Liver (tissue), 9 donors: ENCODE data around the gene ARHGEF4. TPM values are rescaled to one million over a fixed set of nuclear protein-coding genes. Genes with fewer than 3 reads are reported as not detected.

Source experiments
- DNase-seq: peaks from one replicate; pipeline ENCODE4 v3.0.0-alpha.2; 2017; ENCODE audit warnings: low spot score
- H3K27ac ChIP-seq, 2 donors: one replicate each; pipeline ENCODE4 v1.7.0; 2013; ENCODE audit warnings: inconsistent platforms in 2 of 2, low read length in 2 of 2, control low read depth in 1 of 2, low read depth in 1 of 2, mild to moderate bottlenecking in 1 of 2
- H3K27me3 ChIP-seq, 4 donors: one replicate each; pipeline versions ENCODE4 v1.6.1 to v1.7.0; 2013; ENCODE audit warnings: low read length in 3 of 4, inconsistent platforms in 1 of 4, mild to moderate bottlenecking in 1 of 4, moderate library complexity in 1 of 4; ENCODE audit not compliant: control insufficient read depth in 4 of 4, insufficient read depth in 4 of 4
- H3K36me3 ChIP-seq, 4 donors: one replicate each; pipeline versions ENCODE4 v1.6.1 to v1.7.0; 2013; ENCODE audit warnings: low read length in 3 of 4, mild to moderate bottlenecking in 3 of 4, low read depth in 1 of 4, moderate library complexity in 1 of 4; ENCODE audit not compliant: control insufficient read depth in 4 of 4, insufficient read depth in 3 of 4
- H3K4me1 ChIP-seq, 4 donors: one replicate each; pipeline versions ENCODE4 v1.6.1 to v1.7.0; 2013; ENCODE audit warnings: low read length in 3 of 4, mild to moderate bottlenecking in 3 of 4, moderate library complexity in 1 of 4; ENCODE audit not compliant: control insufficient read depth in 4 of 4, insufficient read depth in 4 of 4
- H3K4me3 ChIP-seq, 3 donors: one replicate each; pipeline versions ENCODE4 v1.6.1 to v1.7.0; 2013; ENCODE audit warnings: low read length in 3 of 3, control low read depth in 1 of 3, low read depth in 1 of 3, mild to moderate bottlenecking in 1 of 3
- H3K9ac ChIP-seq, 2 donors: one replicate each; pipeline ENCODE4 v1.7.0; 2013; ENCODE audit warnings: low read length in 2 of 2, mild to moderate bottlenecking in 2 of 2, moderate library complexity in 2 of 2, control low read depth in 1 of 2, low read depth in 1 of 2
- H3K9me3 ChIP-seq, 4 donors: one replicate each; pipeline versions ENCODE4 v1.6.1 to v1.7.0; 2013; ENCODE audit warnings: low read length in 3 of 4; ENCODE audit not compliant: control insufficient read depth in 4 of 4
- EGR1 ChIP-seq, 2 donors: IDR thresholded peaks; 2 replicates each; pipeline ENCODE4 v1.6.1; 2016 to 2018; ENCODE audit warnings: antibody characterized with exemption in 2 of 2, low read depth in 2 of 2
- FOXA1 ChIP-seq: IDR thresholded peaks from 2 replicates; pipeline ENCODE4 v1.6.1; 2016; ENCODE audit warnings: antibody characterized with exemption
- FOXA2 ChIP-seq: IDR thresholded peaks from 2 replicates; pipeline ENCODE4 v1.6.1; 2016; ENCODE audit warnings: antibody characterized with exemption
- GABPA ChIP-seq, 2 donors: IDR thresholded peaks in 1 of 2; conservative IDR thresholded peaks in 1 of 2; 2 replicates each; pipeline ENCODE4 v1.6.1; 2016; ENCODE audit warnings: antibody characterized with exemption in 2 of 2, mild to moderate bottlenecking in 1 of 2, moderate library complexity in 1 of 2
- HNF4A ChIP-seq, 2 donors: conservative IDR thresholded peaks; 2 replicates each; pipeline ENCODE4 v1.6.1; 2016; ENCODE audit warnings: antibody characterized with exemption in 2 of 2, mild to moderate bottlenecking in 2 of 2
- HNF4G ChIP-seq: IDR thresholded peaks from 2 replicates; pipeline ENCODE4 v1.6.1; 2016; ENCODE audit warnings: antibody characterized with exemption
- JUND ChIP-seq, 2 donors: IDR thresholded peaks; 2 replicates each; pipeline ENCODE4 v1.6.1; 2016; ENCODE audit warnings: antibody characterized with exemption in 2 of 2
- NR2F2 ChIP-seq: IDR thresholded peaks from 2 replicates; pipeline ENCODE4 v1.6.1; 2016; ENCODE audit warnings: antibody characterized with exemption
- RAD21 ChIP-seq, 2 donors: IDR thresholded peaks; 2 replicates each; pipeline ENCODE4 v1.6.1; 2016; ENCODE audit warnings: antibody characterized with exemption in 2 of 2, mild to moderate bottlenecking in 2 of 2
- RXRA ChIP-seq, 2 donors: IDR thresholded peaks; 2 replicates each; pipeline ENCODE4 v1.6.1; 2017 to 2018; ENCODE audit warnings: antibody characterized with exemption in 2 of 2, mild to moderate bottlenecking in 1 of 2
- SP1 ChIP-seq: IDR thresholded peaks from 2 replicates; pipeline ENCODE4 v1.6.1; 2018; ENCODE audit warnings: antibody characterized with exemption, mild to moderate bottlenecking
- TAF1 ChIP-seq: conservative IDR thresholded peaks from 2 replicates; pipeline ENCODE4 v1.6.1; 2016; ENCODE audit warnings: antibody characterized with exemption, mild to moderate bottlenecking
- YY1 ChIP-seq: IDR thresholded peaks from 2 replicates; pipeline ENCODE4 v1.6.1; 2016; ENCODE audit warnings: antibody characterized with exemption, mild to moderate bottlenecking
- WGBS: extraction: QIAGEN DNeasy Blood & Tissue Kit; methylation state at CpG from one replicate; pipeline ENCODE4 v1.1.7; 2013; 5-methylcytosine and 5-hydroxymethylcytosine counted together
- polyA plus RNA-seq, 2 donors: library from polyadenylated mRNA; stranded (reverse) in 1 of 2; unstranded in 1 of 2; fragments of 200-250 nt in 1 of 2; fragments of >200 nt in 1 of 2; fragmentation: Nextera tagmentation in 1 of 2; extraction: Ambion mirVana in 1 of 2; gene quantifications; one replicate each; pipeline versions ENCODE4 v1.2.1 to v1.2.3, GENCODE V29; 2013 to 2015
- total RNA-seq, 2 donors: library from RNA; depleted of rRNA; stranded (reverse); fragments of >200 nt; gene quantifications; one replicate each; pipeline ENCODE4 v1.2.3, GENCODE V29; 2014
- TF ChIP-seq, protein P1 (sequence below): IDR thresholded peaks from 2 replicates; pipeline ENCODE4 v1.6.1; 2016; ENCODE audit warnings: antibody characterized with exemption
- TF ChIP-seq, protein P2 (sequence below): fragments of 150-350 bp; IDR thresholded peaks from 2 replicates; pipeline ENCODE4 v1.5.1; 2017; ENCODE audit warnings: improper control_type of control experiment, low read depth, low read length; ENCODE audit not compliant: missing input control
- TF ChIP-seq, protein P3 (sequence below): IDR thresholded peaks from 2 replicates; pipeline ENCODE4 v1.6.1; 2016; ENCODE audit warnings: antibody characterized with exemption, mild to moderate bottlenecking
- TF ChIP-seq, protein P4 (sequence below): IDR thresholded peaks from 2 replicates; pipeline ENCODE4 v1.6.1; 2016; ENCODE audit warnings: antibody characterized with exemption
- TF ChIP-seq, protein P5 (sequence below): IDR thresholded peaks from 2 replicates; pipeline ENCODE4 v1.6.1; 2016; ENCODE audit warnings: antibody characterized with exemption
- donor health status: healthy.
- donor health status: healthy.
- donor health status: healthy.
- donor health status: healthy.
- donor health status: healthy.

The ARHGEF4 gene
- total and polyA plus RNA-seq, 4 donors: 0.08 TPM; not detected in 2

DNA sequence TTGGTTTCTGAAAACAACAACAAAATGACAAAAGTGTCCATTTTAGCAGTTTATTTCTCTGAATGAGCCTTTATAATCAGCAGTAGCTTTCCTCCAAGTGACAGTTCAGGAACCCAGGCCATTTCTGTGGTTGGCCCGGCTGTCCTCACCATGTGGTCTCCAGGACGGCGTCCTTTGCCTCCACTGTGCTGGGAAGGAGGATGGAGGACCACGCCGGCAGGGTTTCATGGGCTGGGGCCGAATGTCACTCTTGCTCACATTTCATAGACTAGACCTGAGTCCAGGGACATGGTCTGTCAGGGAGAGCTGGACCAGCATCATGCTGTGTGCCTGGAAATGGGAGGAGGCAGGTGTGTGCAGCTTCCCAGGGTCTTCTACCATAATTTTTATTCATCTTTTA, 50.9 kb downstream of the ARHGEF4 start:
- DNase-seq: no peak
- WGBS: 84% methylated on average over 6 of the region's 6 CpGs

More for the DNA sequence above, 50.9 kb downstream of the ARHGEF4 start:
- H3K4me1 ChIP-seq: peaks cover 0 to 2% (median 0%) of the 10 kb centered on the region in 4 donors
- no peak overlapping the region for H3K4me3 ChIP-seq
- no peak overlapping the region for H3K27ac ChIP-seq
- H3K27me3 ChIP-seq: no peaks in the 10 kb centered on the region
- TF ChIP-seq GABPA (IDR thresholded peaks at IDR 0.05 in 1 of 2, conservative IDR thresholded peaks at IDR 0.05 in 1 of 2): no peak
- no peak for TF ChIP-seq EGR1 (IDR thresholded peaks at IDR 0.05; ENCODE audit: low read depth in 2 of 2)
- TF ChIP-seq HNF4A (conservative IDR thresholded peaks at IDR 0.05): no peak
- TF ChIP-seq, protein P1, sequence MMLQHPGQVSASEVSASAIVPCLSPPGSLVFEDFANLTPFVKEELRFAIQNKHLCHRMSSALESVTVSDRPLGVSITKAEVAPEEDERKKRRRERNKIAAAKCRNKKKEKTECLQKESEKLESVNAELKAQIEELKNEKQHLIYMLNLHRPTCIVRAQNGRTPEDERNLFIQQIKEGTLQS: no peak
- no peak for TF ChIP-seq YY1
- no peak for TF ChIP-seq TAF1
- TF ChIP-seq FOXA1: no peak
- TF ChIP-seq SP1: no peak
- no peak for TF ChIP-seq HNF4G
- TF ChIP-seq, protein P2, sequence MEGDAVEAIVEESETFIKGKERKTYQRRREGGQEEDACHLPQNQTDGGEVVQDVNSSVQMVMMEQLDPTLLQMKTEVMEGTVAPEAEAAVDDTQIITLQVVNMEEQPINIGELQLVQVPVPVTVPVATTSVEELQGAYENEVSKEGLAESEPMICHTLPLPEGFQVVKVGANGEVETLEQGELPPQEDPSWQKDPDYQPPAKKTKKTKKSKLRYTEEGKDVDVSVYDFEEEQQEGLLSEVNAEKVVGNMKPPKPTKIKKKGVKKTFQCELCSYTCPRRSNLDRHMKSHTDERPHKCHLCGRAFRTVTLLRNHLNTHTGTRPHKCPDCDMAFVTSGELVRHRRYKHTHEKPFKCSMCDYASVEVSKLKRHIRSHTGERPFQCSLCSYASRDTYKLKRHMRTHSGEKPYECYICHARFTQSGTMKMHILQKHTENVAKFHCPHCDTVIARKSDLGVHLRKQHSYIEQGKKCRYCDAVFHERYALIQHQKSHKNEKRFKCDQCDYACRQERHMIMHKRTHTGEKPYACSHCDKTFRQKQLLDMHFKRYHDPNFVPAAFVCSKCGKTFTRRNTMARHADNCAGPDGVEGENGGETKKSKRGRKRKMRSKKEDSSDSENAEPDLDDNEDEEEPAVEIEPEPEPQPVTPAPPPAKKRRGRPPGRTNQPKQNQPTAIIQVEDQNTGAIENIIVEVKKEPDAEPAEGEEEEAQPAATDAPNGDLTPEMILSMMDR: no peak
- no peak for TF ChIP-seq RAD21 (IDR thresholded peaks at IDR 0.05)
- no peak for TF ChIP-seq NR2F2
- no peak for TF ChIP-seq FOXA2
- TF ChIP-seq, protein P3, sequence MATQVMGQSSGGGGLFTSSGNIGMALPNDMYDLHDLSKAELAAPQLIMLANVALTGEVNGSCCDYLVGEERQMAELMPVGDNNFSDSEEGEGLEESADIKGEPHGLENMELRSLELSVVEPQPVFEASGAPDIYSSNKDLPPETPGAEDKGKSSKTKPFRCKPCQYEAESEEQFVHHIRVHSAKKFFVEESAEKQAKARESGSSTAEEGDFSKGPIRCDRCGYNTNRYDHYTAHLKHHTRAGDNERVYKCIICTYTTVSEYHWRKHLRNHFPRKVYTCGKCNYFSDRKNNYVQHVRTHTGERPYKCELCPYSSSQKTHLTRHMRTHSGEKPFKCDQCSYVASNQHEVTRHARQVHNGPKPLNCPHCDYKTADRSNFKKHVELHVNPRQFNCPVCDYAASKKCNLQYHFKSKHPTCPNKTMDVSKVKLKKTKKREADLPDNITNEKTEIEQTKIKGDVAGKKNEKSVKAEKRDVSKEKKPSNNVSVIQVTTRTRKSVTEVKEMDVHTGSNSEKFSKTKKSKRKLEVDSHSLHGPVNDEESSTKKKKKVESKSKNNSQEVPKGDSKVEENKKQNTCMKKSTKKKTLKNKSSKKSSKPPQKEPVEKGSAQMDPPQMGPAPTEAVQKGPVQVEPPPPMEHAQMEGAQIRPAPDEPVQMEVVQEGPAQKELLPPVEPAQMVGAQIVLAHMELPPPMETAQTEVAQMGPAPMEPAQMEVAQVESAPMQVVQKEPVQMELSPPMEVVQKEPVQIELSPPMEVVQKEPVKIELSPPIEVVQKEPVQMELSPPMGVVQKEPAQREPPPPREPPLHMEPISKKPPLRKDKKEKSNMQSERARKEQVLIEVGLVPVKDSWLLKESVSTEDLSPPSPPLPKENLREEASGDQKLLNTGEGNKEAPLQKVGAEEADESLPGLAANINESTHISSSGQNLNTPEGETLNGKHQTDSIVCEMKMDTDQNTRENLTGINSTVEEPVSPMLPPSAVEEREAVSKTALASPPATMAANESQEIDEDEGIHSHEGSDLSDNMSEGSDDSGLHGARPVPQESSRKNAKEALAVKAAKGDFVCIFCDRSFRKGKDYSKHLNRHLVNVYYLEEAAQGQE: no peak
- TF ChIP-seq, protein P4, sequence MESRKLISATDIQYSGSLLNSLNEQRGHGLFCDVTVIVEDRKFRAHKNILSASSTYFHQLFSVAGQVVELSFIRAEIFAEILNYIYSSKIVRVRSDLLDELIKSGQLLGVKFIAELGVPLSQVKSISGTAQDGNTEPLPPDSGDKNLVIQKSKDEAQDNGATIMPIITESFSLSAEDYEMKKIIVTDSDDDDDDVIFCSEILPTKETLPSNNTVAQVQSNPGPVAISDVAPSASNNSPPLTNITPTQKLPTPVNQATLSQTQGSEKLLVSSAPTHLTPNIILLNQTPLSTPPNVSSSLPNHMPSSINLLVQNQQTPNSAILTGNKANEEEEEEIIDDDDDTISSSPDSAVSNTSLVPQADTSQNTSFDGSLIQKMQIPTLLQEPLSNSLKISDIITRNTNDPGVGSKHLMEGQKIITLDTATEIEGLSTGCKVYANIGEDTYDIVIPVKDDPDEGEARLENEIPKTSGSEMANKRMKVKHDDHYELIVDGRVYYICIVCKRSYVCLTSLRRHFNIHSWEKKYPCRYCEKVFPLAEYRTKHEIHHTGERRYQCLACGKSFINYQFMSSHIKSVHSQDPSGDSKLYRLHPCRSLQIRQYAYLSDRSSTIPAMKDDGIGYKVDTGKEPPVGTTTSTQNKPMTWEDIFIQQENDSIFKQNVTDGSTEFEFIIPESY: no peak
- TF ChIP-seq JUND (IDR thresholded peaks at IDR 0.05): no peak
- TF ChIP-seq, protein P5, sequence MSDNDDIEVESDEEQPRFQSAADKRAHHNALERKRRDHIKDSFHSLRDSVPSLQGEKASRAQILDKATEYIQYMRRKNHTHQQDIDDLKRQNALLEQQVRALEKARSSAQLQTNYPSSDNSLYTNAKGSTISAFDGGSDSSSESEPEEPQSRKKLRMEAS: no peak
- no peak for TF ChIP-seq RXRA (IDR thresholded peaks at IDR 0.05)
- H3K9ac ChIP-seq: no peak overlapping the region
- H3K36me3 ChIP-seq: no peaks in the 10 kb centered on the region
- no peaks in the 10 kb centered on the region for H3K9me3 ChIP-seq
